ENCODE results near the gene ATP2A3. TPM values are rescaled to one million over a fixed set of nuclear protein-coding genes. Genes with fewer than 3 reads are reported as not detected.
A peak's percentile ranks its signal among the peaks of the same experiment; 100 is the strongest.

Gene ATP2A3
- total and polyA plus RNA-seq, 7 donors = 3.6 to 158 (median 12.7) TPM

DNA sequence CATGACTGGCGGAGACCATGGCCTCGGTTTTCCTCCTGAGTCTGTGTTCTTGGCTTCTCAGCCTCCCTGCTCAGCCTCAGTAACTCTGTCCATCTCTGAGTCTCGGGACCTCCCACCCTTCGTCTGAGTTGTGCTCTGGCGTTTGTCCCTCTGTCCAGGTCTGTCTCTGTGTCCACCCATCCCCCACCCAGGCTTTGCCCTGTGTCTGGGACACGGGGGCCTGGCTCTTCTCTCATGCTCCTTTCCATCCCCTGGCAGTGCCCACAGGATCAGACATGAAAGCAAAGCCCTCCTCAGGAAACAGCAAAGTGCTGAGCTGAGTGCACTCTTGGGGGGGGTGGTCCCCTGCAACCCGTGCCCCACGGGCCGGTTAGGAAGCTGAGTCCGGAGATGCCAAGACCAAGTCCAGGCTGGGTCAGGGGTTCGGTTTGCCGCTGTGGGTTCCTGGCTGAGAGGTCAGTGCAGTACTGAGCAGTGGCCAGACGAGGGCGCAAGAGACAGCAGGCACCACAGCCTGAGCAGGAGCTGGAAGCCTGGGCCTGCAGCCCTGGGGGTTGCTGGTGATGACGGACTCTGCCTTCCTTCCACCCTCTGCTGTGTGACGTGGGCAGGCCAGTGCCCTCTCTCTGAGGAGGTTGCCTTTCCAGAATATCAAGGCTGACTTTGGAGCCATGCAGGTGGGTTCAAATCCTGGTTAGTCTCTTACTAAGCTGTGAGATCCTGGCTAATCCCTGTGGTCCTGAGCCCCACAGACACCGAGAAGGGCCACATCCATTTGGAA, 50.5 kb downstream of the ATP2A3 start:
- 26 to 29% methylated on average over 17 of the region's 17 CpGs for WGBS, 2 donors
- intact Hi-C loops (cut with DNase I) = loop anchor here (1.0 to 10.0 kb wide), 3 partner anchors 47 to 179 kb away; no protein-coding TSS in a partner anchor
- peak; percentile 88 for DNase-seq
- no peaks in the 10 kb centered on the region for H3K9me3 ChIP-seq
- H3K36me3 ChIP-seq = no peaks in the 10 kb centered on the region
- H3K27me3 ChIP-seq = no peaks in the 10 kb centered on the region
- peak in 1 of 4 donors; percentile 23 for TF ChIP-seq POLR2AphosphoS5 (IDR thresholded peaks at IDR 0.05)
- TF ChIP-seq, protein P1, sequence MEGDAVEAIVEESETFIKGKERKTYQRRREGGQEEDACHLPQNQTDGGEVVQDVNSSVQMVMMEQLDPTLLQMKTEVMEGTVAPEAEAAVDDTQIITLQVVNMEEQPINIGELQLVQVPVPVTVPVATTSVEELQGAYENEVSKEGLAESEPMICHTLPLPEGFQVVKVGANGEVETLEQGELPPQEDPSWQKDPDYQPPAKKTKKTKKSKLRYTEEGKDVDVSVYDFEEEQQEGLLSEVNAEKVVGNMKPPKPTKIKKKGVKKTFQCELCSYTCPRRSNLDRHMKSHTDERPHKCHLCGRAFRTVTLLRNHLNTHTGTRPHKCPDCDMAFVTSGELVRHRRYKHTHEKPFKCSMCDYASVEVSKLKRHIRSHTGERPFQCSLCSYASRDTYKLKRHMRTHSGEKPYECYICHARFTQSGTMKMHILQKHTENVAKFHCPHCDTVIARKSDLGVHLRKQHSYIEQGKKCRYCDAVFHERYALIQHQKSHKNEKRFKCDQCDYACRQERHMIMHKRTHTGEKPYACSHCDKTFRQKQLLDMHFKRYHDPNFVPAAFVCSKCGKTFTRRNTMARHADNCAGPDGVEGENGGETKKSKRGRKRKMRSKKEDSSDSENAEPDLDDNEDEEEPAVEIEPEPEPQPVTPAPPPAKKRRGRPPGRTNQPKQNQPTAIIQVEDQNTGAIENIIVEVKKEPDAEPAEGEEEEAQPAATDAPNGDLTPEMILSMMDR (IDR thresholded peaks at IDR 0.05) = peak; percentile 86 to 98 (median 96)
- no peak for TF ChIP-seq POLR2A (IDR thresholded peaks at IDR 0.05)
- no peak for TF ChIP-seq EP300 (IDR thresholded peaks at IDR 0.05)
- H3K27ac ChIP-seq = peak overlapping the region; percentile 45 to 75 (median 60)
- H3K4me3 ChIP-seq = peak overlapping the region in 2 of 4 donors; percentile 35 to 37
- H3K4me1 ChIP-seq = peaks cover 0 to 21% (median 9%) of the 10 kb centered on the region in 4 donors

DNA sequence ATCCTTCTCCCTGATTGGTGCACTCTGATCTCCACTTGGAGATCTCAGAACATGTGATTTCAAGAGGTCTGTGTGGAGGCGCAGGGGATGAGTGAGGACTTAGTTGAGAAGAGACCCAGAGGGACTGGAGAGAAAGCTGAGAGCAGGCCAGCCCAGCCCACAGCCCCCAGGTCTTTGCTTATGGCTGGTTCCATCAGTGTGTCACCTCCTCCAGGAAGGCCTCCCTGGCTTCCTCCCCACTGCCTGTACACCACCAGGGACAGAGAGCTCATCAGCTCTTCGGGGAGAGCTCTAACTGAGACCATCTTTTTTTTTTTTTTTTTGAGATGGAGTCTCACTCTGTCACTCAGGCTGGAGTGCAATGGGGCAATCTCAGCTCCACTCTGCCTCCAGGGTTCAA, 51.4 kb downstream of the ATP2A3 start:
- H3K4me1 ChIP-seq = peaks cover 0 to 19% (median 9%) of the 10 kb centered on the region in 4 donors

DNA sequence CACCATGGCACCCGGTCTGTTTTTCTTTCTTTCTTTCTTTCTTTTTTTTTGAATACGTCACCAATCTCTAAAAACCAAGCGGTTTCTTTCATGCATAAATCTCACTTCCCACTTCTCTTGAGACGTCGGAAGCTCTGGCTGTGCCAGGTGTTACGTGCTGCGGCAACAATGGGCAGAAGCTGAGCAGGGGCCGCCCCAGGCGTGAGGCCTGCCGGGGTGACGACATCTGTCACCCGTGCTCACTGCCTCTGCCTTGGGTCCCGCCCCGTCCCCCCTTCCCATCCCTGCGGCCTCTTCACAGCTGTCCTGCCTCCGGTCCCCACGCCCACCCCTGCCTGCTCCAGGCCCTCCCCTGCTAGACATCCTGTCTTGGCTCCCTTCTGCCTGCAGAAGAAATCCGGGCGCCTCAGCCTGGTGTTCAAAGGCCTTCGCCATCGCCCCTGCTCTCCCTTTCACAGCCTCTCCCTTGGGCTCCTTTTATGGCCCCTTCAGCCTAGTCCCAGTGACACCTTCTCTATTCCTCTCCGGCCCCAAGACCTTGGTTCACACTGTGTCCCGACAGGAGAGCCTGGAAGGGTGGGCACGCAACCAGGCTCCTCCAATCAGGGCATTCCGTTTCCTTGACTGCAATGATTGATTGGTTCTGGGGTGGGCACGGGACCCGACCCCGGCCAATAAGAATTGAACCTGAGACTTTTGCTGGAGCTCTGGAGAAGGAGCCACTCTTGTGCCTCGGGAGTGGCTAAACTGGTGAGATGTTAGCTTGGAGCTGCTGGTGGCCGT, 52.8 kb downstream of the ATP2A3 start:
- no peak overlapping the region for H3K4me3 ChIP-seq
- H3K4me1 ChIP-seq = peaks cover 0 to 12% (median 6%) of the 10 kb centered on the region in 4 donors
- TF ChIP-seq, protein P1 (IDR thresholded peaks at IDR 0.05) = no peak
- no peak for TF ChIP-seq POLR2A (IDR thresholded peaks at IDR 0.05)
- H3K9me3 ChIP-seq = no peaks in the 10 kb centered on the region
- no peak for DNase-seq
- intact Hi-C loops (cut with DNase I) = loop anchor here (2.0 to 10.0 kb wide), 2 partner anchors 45 to 177 kb away; no protein-coding TSS in a partner anchor
- H3K27me3 ChIP-seq = no peaks in the 10 kb centered on the region
- H3K27ac ChIP-seq = peak overlapping the region in 3 of 4 donors; percentile 13 to 22 (median 22)
- H3K36me3 ChIP-seq = no peaks in the 10 kb centered on the region
- WGBS, 2 donors = 48 to 79% methylated on average over 30 of the region's 30 CpGs

More for the DNA sequence above, 51.4 kb downstream of the ATP2A3 start:
- intact Hi-C loops (cut with DNase I) = loop anchor here (1.0 to 10.0 kb wide), 3 partner anchors 46 to 178 kb away; no protein-coding TSS in a partner anchor
- H3K4me3 ChIP-seq = no peak overlapping the region
- H3K27me3 ChIP-seq = no peaks in the 10 kb centered on the region
- no peak for DNase-seq
- WGBS, 2 donors = 92 to 96% methylated on average over 2 of the region's 2 CpGs
- H3K9me3 ChIP-seq = no peaks in the 10 kb centered on the region
- TF ChIP-seq EP300 (IDR thresholded peaks at IDR 0.05) (no peak), POLR2AphosphoS5 (IDR thresholded peaks at IDR 0.05) (no peak), POLR2A (IDR thresholded peaks at IDR 0.05) (no peak)
- TF ChIP-seq, protein P1 (IDR thresholded peaks at IDR 0.05) = no peak
- no peak overlapping the region for H3K27ac ChIP-seq
- H3K36me3 ChIP-seq = no peaks in the 10 kb centered on the region

DNA sequence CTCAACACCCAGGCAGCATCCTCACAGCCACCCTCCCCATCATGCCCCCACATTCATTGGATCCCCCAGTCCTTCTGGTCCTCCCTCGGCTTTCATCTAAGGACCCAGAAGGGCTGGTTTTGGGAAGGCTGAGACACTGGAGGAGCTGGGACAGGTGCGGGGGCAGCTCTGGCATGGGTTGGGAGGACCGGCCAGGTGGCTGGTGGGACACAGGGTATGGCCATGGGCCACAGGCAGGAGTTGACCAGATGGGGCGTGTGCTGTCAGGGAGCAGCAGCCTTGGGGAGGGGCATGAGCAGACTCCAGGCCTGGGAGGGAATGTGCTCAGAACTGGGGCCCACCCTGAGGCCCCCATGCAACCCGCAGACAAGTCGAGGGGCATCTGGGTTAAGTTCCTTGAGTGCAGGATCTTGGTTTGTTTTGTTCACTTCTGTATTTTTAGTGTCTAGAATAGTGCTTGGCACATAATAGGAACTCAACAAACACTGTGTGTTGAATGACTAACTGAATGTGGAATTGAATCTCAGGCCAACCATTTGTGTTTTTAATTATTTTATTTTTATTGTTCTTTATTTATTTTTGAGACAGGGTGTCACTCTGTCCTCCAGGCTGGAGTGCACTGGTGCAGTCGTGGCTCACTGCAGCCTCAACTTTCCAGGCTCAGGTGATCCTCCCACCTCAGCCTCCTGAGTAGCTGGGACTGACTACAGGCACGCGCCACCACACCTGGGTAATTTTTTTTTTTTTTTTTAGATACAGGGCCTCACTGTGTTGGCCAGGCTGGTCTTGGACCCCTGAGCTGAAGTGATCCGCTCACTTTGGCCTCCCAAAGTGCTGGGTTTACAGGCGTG, 53.6 kb downstream of the ATP2A3 start:
- intact Hi-C loops (cut with DNase I) = loop anchor here (10.0 kb wide), 1 partner anchor 176 kb away; no protein-coding TSS in a partner anchor
- no peaks in the 10 kb centered on the region for H3K27me3 ChIP-seq
- no peaks in the 10 kb centered on the region for H3K9me3 ChIP-seq
- no peaks in the 10 kb centered on the region for H3K36me3 ChIP-seq
- H3K4me3 ChIP-seq = no peak overlapping the region
- DNase-seq = no peak
- 74 to 89% methylated on average over 11 of the region's 11 CpGs for WGBS, 2 donors
- TF ChIP-seq POLR2AphosphoS5 (IDR thresholded peaks at IDR 0.05) = no peak
- TF ChIP-seq EP300 (IDR thresholded peaks at IDR 0.05) = no peak
- TF ChIP-seq, protein P1 (IDR thresholded peaks at IDR 0.05) = no peak
- TF ChIP-seq POLR2A (IDR thresholded peaks at IDR 0.05) = no peak
- peaks cover 0 to 12% (median 6%) of the 10 kb centered on the region in 4 donors for H3K4me1 ChIP-seq
- H3K27ac ChIP-seq = peak overlapping the region in 2 of 4 donors; percentile 13 to 14
